MM.1S (cell line): ENCODE results near the gene NLK.
"Not testable (repeated sequence)": the region's sequence is repeated elsewhere in the genome, so short reads cannot be mapped to it uniquely, and the experiment has no call there.

Source experiments
- CTCF ChIP-seq: fragments of 300-600 bp; sonication (generic); IDR thresholded peaks from 2 replicates; pipeline ENCODE4 v1.5.1; 2016; ENCODE audit warnings: antibody characterized with exemption, low read length, mixed read lengths
- EZH2 ChIP-seq: fragments of 300-600 bp; sonication (generic); optimal IDR thresholded peaks from 2 replicates; pipeline ENCODE3; 2017; ENCODE audit warnings: low read depth, mild to moderate bottlenecking, antibody characterized with exemption, low read length, mixed read lengths
- EZH2phosphoT487 ChIP-seq: fragments of 300-600 bp; sonication (generic); IDR thresholded peaks from 2 replicates; pipeline ENCODE4 v1.6.1; 2018; ENCODE audit warnings: antibody characterized with exemption, low read length

GRCh38 chr17:28155405-28155804 is 112.9 kb downstream of the NLK start:
- TF ChIP-seq CTCF, EZH2, EZH2phosphoT487: not testable (repeated sequence)
